ENCODE measurements around the gene PHACTR3. TPM values are rescaled to one million over a fixed set of nuclear protein-coding genes. Genes with fewer than 3 reads are reported as not detected.

Gene PHACTR3
- total RNA-seq, 4 donors from 2014 or later = 2.4 to 12.8 (median 9.7) TPM

DNA sequence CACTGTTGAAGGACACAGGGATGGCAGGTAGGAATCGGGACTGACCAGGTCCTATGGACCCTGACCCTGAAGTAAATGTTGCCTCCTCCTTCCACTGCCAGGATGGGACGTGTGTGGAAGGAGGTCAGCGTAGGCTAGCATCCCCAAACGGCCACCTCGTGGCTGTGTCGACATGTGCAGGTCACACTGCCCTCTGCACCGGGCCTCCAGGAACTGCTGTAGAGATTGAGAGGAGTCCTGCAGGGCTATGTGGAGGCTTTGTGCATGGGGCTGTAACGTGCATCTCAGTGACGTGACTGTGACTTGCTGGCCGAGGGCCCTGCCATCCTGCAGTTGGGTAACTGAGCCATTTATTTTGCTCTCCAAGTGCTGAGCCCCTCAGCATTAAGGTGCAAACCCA lies 149.5 kb downstream of the PHACTR3 start:
- no peak overlapping the region for H3K27ac ChIP-seq
- 74% methylated on average over 7 of the region's 10 CpGs for WGBS
- H3K4me1 ChIP-seq = peaks cover 31% of the 10 kb centered on the region
- no peaks in the 10 kb centered on the region for H3K36me3 ChIP-seq
- H3K4me3 ChIP-seq = no peak overlapping the region
- TF ChIP-seq EP300 (IDR thresholded peaks at IDR 0.05) (no peak), POLR2AphosphoS5 (IDR thresholded peaks at IDR 0.05) (no peak), POLR2A (IDR thresholded peaks at IDR 0.05) (no peak)
- TF ChIP-seq, protein P1, sequence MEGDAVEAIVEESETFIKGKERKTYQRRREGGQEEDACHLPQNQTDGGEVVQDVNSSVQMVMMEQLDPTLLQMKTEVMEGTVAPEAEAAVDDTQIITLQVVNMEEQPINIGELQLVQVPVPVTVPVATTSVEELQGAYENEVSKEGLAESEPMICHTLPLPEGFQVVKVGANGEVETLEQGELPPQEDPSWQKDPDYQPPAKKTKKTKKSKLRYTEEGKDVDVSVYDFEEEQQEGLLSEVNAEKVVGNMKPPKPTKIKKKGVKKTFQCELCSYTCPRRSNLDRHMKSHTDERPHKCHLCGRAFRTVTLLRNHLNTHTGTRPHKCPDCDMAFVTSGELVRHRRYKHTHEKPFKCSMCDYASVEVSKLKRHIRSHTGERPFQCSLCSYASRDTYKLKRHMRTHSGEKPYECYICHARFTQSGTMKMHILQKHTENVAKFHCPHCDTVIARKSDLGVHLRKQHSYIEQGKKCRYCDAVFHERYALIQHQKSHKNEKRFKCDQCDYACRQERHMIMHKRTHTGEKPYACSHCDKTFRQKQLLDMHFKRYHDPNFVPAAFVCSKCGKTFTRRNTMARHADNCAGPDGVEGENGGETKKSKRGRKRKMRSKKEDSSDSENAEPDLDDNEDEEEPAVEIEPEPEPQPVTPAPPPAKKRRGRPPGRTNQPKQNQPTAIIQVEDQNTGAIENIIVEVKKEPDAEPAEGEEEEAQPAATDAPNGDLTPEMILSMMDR (IDR thresholded peaks at IDR 0.05) = no peak
- no peak for DNase-seq (ENCODE audit: low spot score in 2 of 2)
- H3K27me3 ChIP-seq = peaks cover 71% of the 10 kb centered on the region
- H3K9me3 ChIP-seq = no peaks in the 10 kb centered on the region

DNA sequence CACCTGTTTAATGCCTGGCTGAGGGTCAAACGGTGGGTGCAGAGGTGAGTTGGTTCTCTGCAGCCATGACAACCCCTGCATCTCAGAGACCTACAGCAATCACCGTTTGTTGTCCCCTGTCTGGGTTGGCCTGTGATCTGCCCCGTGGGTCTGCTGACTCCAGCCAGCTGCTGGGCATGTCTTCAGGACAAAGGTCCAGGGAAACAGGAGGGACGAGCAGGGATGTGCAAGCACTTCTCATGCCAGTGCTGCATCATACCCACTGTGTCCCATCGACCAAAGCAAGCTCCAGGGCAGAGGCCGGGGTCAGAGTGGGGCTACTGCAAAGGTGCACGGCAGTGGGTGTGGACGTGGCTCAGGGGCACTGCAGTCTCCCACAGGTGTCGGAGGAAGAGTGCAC lies 150.2 kb downstream of the PHACTR3 start:
- Histone ChIP-seq H3K4me1 (peaks cover 28% of the 10 kb centered on the region), H3K9me3 (no peaks in the 10 kb centered on the region), H3K36me3 (no peaks in the 10 kb centered on the region), H3K27ac (no peak overlapping the region), H3K4me3 (no peak overlapping the region), H3K27me3 (peaks cover 67% of the 10 kb centered on the region)
- TF ChIP-seq, protein P1 (IDR thresholded peaks at IDR 0.05) = no peak
- no peak for TF ChIP-seq POLR2AphosphoS5 (IDR thresholded peaks at IDR 0.05)
- no peak for TF ChIP-seq POLR2A (IDR thresholded peaks at IDR 0.05)
- DNase-seq (ENCODE audit: low spot score in 2 of 2) = no peak
- 51% methylated on average over 2 of the region's 9 CpGs for WGBS

- TF ChIP-seq, protein P1 (IDR thresholded peaks at IDR 0.05) = no peak
- no peak for TF ChIP-seq POLR2A (IDR thresholded peaks at IDR 0.05)
- no peak for TF ChIP-seq POLR2AphosphoS5 (IDR thresholded peaks at IDR 0.05)
- TF ChIP-seq EP300 (IDR thresholded peaks at IDR 0.05) = no peak
- Histone ChIP-seq H3K9me3 (no peaks in the 10 kb centered on the region), H3K27me3 (peaks cover 51% of the 10 kb centered on the region), H3K4me1 (peaks cover 21% of the 10 kb centered on the region), H3K36me3 (no peaks in the 10 kb centered on the region), H3K27ac (no peak overlapping the region), H3K4me3 (no peak overlapping the region)
- 86% methylated on average over 12 of the region's 18 CpGs for WGBS
- no peak for DNase-seq (ENCODE audit: low spot score in 2 of 2)
Observed at GRCh38 chr20:59756241-59756640, 151.9 kb downstream of the PHACTR3 start.

DNA sequence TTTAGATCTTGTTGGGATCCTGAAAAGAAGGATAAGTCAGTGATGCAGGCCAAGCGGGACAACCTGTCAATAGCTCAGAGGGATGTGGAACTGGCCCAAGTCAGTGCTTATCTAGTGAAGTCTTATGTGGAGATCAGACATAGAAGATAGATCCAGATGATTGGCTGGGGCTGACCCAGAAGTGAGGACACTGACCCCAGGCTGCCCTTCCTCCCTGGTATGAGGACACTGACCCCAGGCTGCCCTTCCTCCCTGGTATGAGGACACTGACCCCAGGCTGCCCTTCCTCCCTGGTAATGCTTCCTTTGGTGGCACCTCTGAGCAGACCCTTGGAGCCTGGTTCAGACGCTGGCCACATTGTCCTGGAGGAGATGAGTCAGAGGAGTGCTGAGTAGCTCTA lies 159.7 kb downstream of the PHACTR3 start:
- TF ChIP-seq, protein P1 (IDR thresholded peaks at IDR 0.05) = no peak
- TF ChIP-seq POLR2AphosphoS5 (IDR thresholded peaks at IDR 0.05) = no peak
- TF ChIP-seq POLR2A (IDR thresholded peaks at IDR 0.05) = no peak
- no peak for TF ChIP-seq EP300 (IDR thresholded peaks at IDR 0.05)
- no peak for DNase-seq (ENCODE audit: low spot score in 2 of 2)
- H3K36me3 ChIP-seq = no peaks in the 10 kb centered on the region
- H3K4me3 ChIP-seq = no peak overlapping the region
- no peaks in the 10 kb centered on the region for H3K4me1 ChIP-seq
- H3K27ac ChIP-seq = no peak overlapping the region
- no peaks in the 10 kb centered on the region for H3K9me3 ChIP-seq
- H3K27me3 ChIP-seq = peaks cover 7% of the 10 kb centered on the region
- WGBS = 81% methylated on average over 2 of the region's 2 CpGs

GRCh38 chr20:59765599-59766177 lies 161.3 kb downstream of the PHACTR3 start:
- H3K9me3 ChIP-seq = no peaks in the 10 kb centered on the region
- TF ChIP-seq, protein P1 (IDR thresholded peaks at IDR 0.05) = no peak
- TF ChIP-seq EP300 (IDR thresholded peaks at IDR 0.05) = no peak
- TF ChIP-seq POLR2AphosphoS5 (IDR thresholded peaks at IDR 0.05) = no peak
- TF ChIP-seq POLR2A (IDR thresholded peaks at IDR 0.05) = no peak
- H3K36me3 ChIP-seq = no peaks in the 10 kb centered on the region
- peaks cover 7% of the 10 kb centered on the region for H3K27me3 ChIP-seq
- no peak for DNase-seq (ENCODE audit: low spot score in 2 of 2)
- WGBS = 81% methylated on average over 4 of the region's 4 CpGs
- H3K4me1 ChIP-seq = no peaks in the 10 kb centered on the region
- H3K27ac ChIP-seq = no peak overlapping the region
- no peak overlapping the region for H3K4me3 ChIP-seq

All from suprapubic skin (tissue), 4 donors.